BLaER1 treated with 17β-estradiol and CSF1 and Interleukin-3, amounts not matched to agents 10 nM and 100 nM (cell line): Measurements from ENCODE around the gene TBL1XR1.

Source experiments
- H3K27ac ChIP-seq, 11 experiments: shearing (Covaris generic); formaldehyde crosslinking; 2 replicates each; pipeline ENCODE4 v1.8.1; 2022
- H3K27me3 ChIP-seq, 11 experiments: shearing (Covaris generic); formaldehyde crosslinking; 2 replicates each; pipeline ENCODE4 v1.8.1; 2022
- H3K36me3 ChIP-seq, 11 experiments: shearing (Covaris generic); formaldehyde crosslinking; 2 replicates each; pipeline ENCODE4 v1.8.1; 2022
- H3K4me1 ChIP-seq, 10 experiments: shearing (Covaris generic); formaldehyde crosslinking; 2 replicates each; pipeline ENCODE4 v1.8.1; 2022
- H3K4me2 ChIP-seq, 11 experiments: shearing (Covaris generic); formaldehyde crosslinking; 2 replicates each; pipeline ENCODE4 v1.8.1; 2022
- H3K4me3 ChIP-seq, 10 experiments: shearing (Covaris generic); formaldehyde crosslinking; 2 replicates each; pipeline ENCODE4 v1.8.1; 2022
- H3K9ac ChIP-seq, 11 experiments: shearing (Covaris generic); formaldehyde crosslinking; 2 replicates each; pipeline ENCODE4 v1.8.1; 2022
- H3K9me3 ChIP-seq, 11 experiments: shearing (Covaris generic); formaldehyde crosslinking; replicated peaks in 1 of 11; 2 replicates each; pipeline ENCODE4 v1.8.1; 2022
- H4K20me1 ChIP-seq, 11 experiments: shearing (Covaris generic); formaldehyde crosslinking; 2 replicates each; pipeline ENCODE4 v1.8.1; 2022
- Cebpa-rat ChIP-seq, 11 experiments: shearing (Covaris generic); IDR thresholded peaks; 2 replicates each; pipeline ENCODE4 v1.8.1; 2022

TBL1XR1 gene

GRCh38 chr3:177197041-177197726, at the start of gene TBL1XR1:
Gene TBL1XR1 (minus strand): TSS chr3:177197482. CDS start chr3:177064977, 132,505 bp downstream.
- Histone ChIP-seq H3K4me1 (peaks cover 57 to 70% (median 63%) of the 10 kb centered on the region in 10 experiments), H3K4me2 (peak within 1 kb of the TSS; percentile 78 to 97 (median 92)), H3K9me3 (no peaks in the 10 kb centered on the region; a peak in 1 of 22 replicates), H3K9ac (peak within 1 kb of the TSS; percentile 96 to 100 (median 100)), H3K36me3 (peaks cover 0 to 20% (median 10%) of the 10 kb centered on the region in 11 experiments; a peak in 8 of 22 replicates), H3K4me3 (peak within 1 kb of the TSS; percentile 72 to 96 (median 87)), H3K27me3 (no peaks in the 10 kb centered on the region), H4K20me1 (peaks cover 8 to 37% (median 28%) of the 10 kb centered on the region in 11 experiments; a peak in 18 of 22 replicates), H3K27ac (peak within 1 kb of the TSS; percentile 96 to 100 (median 100))
- TF ChIP-seq Cebpa-rat (IDR thresholded peaks at IDR 0.05), result no peak

GRCh38 chr3:177245250-177245649, 48.0 kb upstream of the TBL1XR1 start:
- Histone ChIP-seq H3K9me3 (peaks cover 0 to 24% (median 21%) of the 10 kb centered on the region in 11 experiments; a peak in 18 of 22 replicates), H3K4me1 (peaks cover 0 to 63% (median 0%) of the 10 kb centered on the region in 10 experiments; a peak in 6 of 20 replicates), H4K20me1 (no peaks in the 10 kb centered on the region), H3K27ac (peak overlapping the region in 1 of 11 experiments; percentile 79; a peak in 1 of 22 replicates), H3K9ac (no peak overlapping the region), H3K4me2 (peak overlapping the region in 2 of 11 experiments; percentile 3 to 81; a peak in 1 of 22 replicates), H3K4me3 (no peak overlapping the region), H3K36me3 (no peaks in the 10 kb centered on the region), H3K27me3 (no peaks in the 10 kb centered on the region)
- TF ChIP-seq Cebpa-rat (IDR thresholded peaks at IDR 0.05), result no peak

GRCh38 chr3:177244606-177245005, 47.3 kb upstream of the TBL1XR1 start:
- no peak for TF ChIP-seq Cebpa-rat (IDR thresholded peaks at IDR 0.05)
- Histone ChIP-seq H4K20me1 (no peaks in the 10 kb centered on the region), H3K4me3 (no peak overlapping the region), H3K9me3 (peaks cover 0 to 26% (median 21%) of the 10 kb centered on the region in 11 experiments; a peak in 18 of 22 replicates), H3K27me3 (no peaks in the 10 kb centered on the region), H3K36me3 (no peaks in the 10 kb centered on the region), H3K9ac (no peak overlapping the region), H3K4me2 (peak overlapping the region in 2 of 11 experiments; percentile 43 to 57; a peak in 2 of 22 replicates), H3K4me1 (peaks cover 0 to 57% (median 0%) of the 10 kb centered on the region in 10 experiments; a peak in 6 of 20 replicates), H3K27ac (peak overlapping the region in 3 of 11 experiments; percentile 16 to 47 (median 42); a peak in 2 of 22 replicates)

- H3K27ac ChIP-seq, result no peak overlapping the region
- H3K4me3 ChIP-seq, result no peak overlapping the region
- no peak for TF ChIP-seq Cebpa-rat (IDR thresholded peaks at IDR 0.05)
- H3K9me3 ChIP-seq, result peaks cover 0 to 7% (median 2%) of the 10 kb centered on the region in 11 experiments; a peak in 6 of 22 replicates
- H3K27me3 ChIP-seq, result no peaks in the 10 kb centered on the region
- H3K36me3 ChIP-seq, result no peaks in the 10 kb centered on the region
- no peaks in the 10 kb centered on the region for H4K20me1 ChIP-seq
- H3K9ac ChIP-seq, result no peak overlapping the region
- H3K4me2 ChIP-seq, result no peak overlapping the region; a peak in 1 of 22 replicates
- H3K4me1 ChIP-seq, result peaks cover 0 to 9% (median 0%) of the 10 kb centered on the region in 10 experiments; a peak in 4 of 20 replicates
Observed at GRCh38 chr3:177238686-177239216, 41.5 kb upstream of the TBL1XR1 start.

GRCh38 chr3:177237206-177237605, 39.9 kb upstream of the TBL1XR1 start:
- TF ChIP-seq Cebpa-rat (IDR thresholded peaks at IDR 0.05), result no peak
- Histone ChIP-seq H3K4me1 (no peaks in the 10 kb centered on the region), H3K4me3 (no peak overlapping the region), H3K9ac (no peak overlapping the region), H3K27ac (no peak overlapping the region), H3K4me2 (no peak overlapping the region), H3K36me3 (no peaks in the 10 kb centered on the region), H3K27me3 (no peaks in the 10 kb centered on the region), H3K9me3 (peaks cover 0 to 12% (median 5%) of the 10 kb centered on the region in 11 experiments; a peak in 7 of 22 replicates), H4K20me1 (no peaks in the 10 kb centered on the region)

- peaks cover 0 to 12% (median 5%) of the 10 kb centered on the region in 11 experiments; a peak in 7 of 22 replicates for H3K9me3 ChIP-seq
- H3K27ac ChIP-seq, result no peak overlapping the region
- H3K4me1 ChIP-seq, result peaks cover 0 to under 1% (median 0%) of the 10 kb centered on the region in 10 experiments; a peak in 2 of 20 replicates
- H3K4me3 ChIP-seq, result no peak overlapping the region
- H3K27me3 ChIP-seq, result no peaks in the 10 kb centered on the region
- TF ChIP-seq Cebpa-rat (IDR thresholded peaks at IDR 0.05), result no peak
- no peak overlapping the region for H3K4me2 ChIP-seq
- no peaks in the 10 kb centered on the region for H3K36me3 ChIP-seq
- no peaks in the 10 kb centered on the region for H4K20me1 ChIP-seq
- no peak overlapping the region for H3K9ac ChIP-seq
Observed at GRCh38 chr3:177236704-177237103, 39.4 kb upstream of the TBL1XR1 start.

DNA sequence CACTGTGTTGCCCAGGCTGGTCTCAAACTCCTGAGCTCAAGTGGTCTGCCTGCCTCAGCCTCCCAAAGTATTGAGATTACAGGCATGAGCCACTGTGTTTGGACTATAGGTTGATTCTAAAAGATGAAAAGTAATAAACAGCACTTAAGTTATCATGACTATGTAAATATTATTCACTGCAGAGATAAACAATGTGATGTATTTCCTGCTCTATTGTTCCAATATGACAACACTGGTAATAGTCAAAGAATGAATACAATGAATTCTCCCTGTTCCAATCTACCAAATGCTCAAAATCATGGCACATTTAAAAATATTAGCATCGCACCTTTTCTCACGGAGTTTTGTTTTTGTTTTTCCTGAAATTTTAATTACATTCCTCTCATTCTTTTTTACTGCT, 36.8 kb upstream of the TBL1XR1 start:
- H3K9me3 ChIP-seq, result peaks cover 1 to 21% (median 17%) of the 10 kb centered on the region in 11 experiments; a peak in 21 of 22 replicates
- TF ChIP-seq Cebpa-rat (IDR thresholded peaks at IDR 0.05), result no peak
- H3K9ac ChIP-seq, result no peak overlapping the region
- peaks cover 0 to 12% (median 2%) of the 10 kb centered on the region in 10 experiments; a peak in 8 of 20 replicates for H3K4me1 ChIP-seq
- H4K20me1 ChIP-seq, result no peaks in the 10 kb centered on the region
- H3K4me3 ChIP-seq, result no peak overlapping the region
- H3K27me3 ChIP-seq, result no peaks in the 10 kb centered on the region
- no peak overlapping the region for H3K4me2 ChIP-seq
- no peaks in the 10 kb centered on the region for H3K36me3 ChIP-seq
- H3K27ac ChIP-seq, result no peak overlapping the region

DNA sequence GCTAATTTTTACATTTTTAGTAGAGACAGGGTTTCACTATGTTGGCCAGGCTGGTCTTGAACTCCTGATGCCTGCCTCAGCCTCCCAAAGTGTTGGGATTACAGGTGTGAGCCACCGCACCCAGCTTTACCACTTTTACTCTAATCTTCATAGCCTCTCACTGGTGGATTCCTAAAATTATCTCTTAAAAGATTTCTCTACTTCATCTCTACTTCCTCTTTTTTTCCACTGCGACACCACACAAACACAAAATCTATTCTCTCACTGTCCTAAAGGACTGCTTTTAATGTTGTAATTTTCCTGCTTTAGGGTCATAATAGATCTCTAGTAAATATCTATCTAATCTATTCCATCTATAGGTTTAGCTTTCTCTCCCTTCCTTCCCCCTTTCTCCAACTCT, 34.0 kb upstream of the TBL1XR1 start:
- Histone ChIP-seq H3K36me3 (0 out of 22 replicates have a peak, but pooled peaks cover 0 to 5% (median 0%) of the 10 kb centered on the region in 11 experiments), H3K27ac (no peak overlapping the region), H4K20me1 (no peaks in the 10 kb centered on the region), H3K4me3 (no peak overlapping the region), H3K9me3 (peaks cover 17 to 41% (median 35%) of the 10 kb centered on the region in 11 experiments; a peak in 21 of 22 replicates), H3K9ac (no peak overlapping the region), H3K27me3 (no peaks in the 10 kb centered on the region), H3K4me2 (peak overlapping the region in 3 of 11 experiments; percentile 15 to 60 (median 39); a peak in 5 of 22 replicates), H3K4me1 (peaks cover 0 to 12% (median 2%) of the 10 kb centered on the region in 10 experiments; a peak in 8 of 20 replicates)
- no peak for TF ChIP-seq Cebpa-rat (IDR thresholded peaks at IDR 0.05)

GRCh38 chr3:177230641-177231040, 33.4 kb upstream of the TBL1XR1 start:
- no peak for TF ChIP-seq Cebpa-rat (IDR thresholded peaks at IDR 0.05)
- H3K4me1 ChIP-seq, result peaks cover 0 to 12% (median 2%) of the 10 kb centered on the region in 10 experiments; a peak in 8 of 20 replicates

More at GRCh38 chr3:177230641-177231040, 33.4 kb upstream of the TBL1XR1 start:
- Histone ChIP-seq H3K4me2 (peak overlapping the region in 2 of 11 experiments; percentile 39 to 60; a peak in 4 of 22 replicates), H3K4me3 (no peak overlapping the region), H3K27ac (no peak overlapping the region), H3K27me3 (no peaks in the 10 kb centered on the region), H3K36me3 (0 out of 22 replicates have a peak, but pooled peaks cover 0 to 5% (median 0%) of the 10 kb centered on the region in 11 experiments), H3K9me3 (peaks cover 17 to 41% (median 35%) of the 10 kb centered on the region in 11 experiments; a peak in 21 of 22 replicates), H4K20me1 (no peaks in the 10 kb centered on the region), H3K9ac (no peak overlapping the region)
